ENCODE results near the gene ORC1.

Gene ORC1

DNA sequence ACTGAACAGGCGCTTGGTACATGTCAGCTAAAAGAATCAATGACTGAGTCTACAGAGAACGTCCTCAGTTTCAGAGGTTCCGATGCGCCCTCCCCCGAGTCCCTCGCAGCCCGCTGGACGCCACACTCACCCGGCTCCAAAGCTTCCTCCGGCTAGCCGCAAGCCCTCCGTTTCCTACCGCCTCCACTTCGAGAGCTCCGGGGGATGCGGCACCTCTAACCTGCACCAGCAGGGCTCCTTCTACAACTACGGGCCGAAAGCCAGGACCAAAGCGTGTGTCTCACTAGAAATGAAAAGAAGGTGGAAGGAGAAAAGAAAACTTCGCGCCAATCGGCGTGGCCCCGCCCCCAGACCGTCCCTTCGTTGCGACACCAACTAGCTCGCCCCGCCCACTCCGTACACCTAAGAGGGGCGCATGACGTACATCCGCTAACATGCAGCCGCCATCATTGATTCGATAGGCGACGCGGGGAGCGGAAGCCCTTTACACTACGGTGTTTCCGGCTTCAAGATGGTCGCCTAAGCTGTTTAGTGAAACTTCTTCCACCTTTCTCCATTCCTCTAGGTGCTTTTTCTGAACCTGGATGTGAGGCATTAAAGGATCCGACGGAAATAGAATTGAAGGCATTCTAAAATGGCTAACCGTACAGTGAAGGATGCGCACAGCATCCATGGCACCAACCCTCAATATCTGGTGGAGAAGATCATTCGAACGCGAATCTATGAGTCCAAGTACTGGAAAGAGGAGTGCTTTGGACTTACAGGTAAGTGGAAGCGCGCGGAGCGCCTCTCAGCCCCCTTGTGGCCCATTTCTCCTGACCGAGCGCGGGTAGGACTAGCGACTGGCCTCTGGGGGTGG lies at the start of gene ORC1, which contains the start of gene PRPF38A:
ORC1 (minus strand) TSS at position 308 of the 859 bp plus-strand sequence. CDS start 2,200 bp downstream, outside the sequence.
PRPF38A (plus strand) TSS at position 487 of the 859 bp plus-strand sequence; CDS start at position 635, 148 bp downstream.
- H3K27me3 ChIP-seq (ENCODE audit: insufficient read depth, poor library complexity, severe bottlenecking) = no peaks in the 10 kb centered on the region
- peak within 1 kb of the TSS; percentile 76 for H3K27ac ChIP-seq (ENCODE audit: poor library complexity, severe bottlenecking)
- TF ChIP-seq, protein P1, sequence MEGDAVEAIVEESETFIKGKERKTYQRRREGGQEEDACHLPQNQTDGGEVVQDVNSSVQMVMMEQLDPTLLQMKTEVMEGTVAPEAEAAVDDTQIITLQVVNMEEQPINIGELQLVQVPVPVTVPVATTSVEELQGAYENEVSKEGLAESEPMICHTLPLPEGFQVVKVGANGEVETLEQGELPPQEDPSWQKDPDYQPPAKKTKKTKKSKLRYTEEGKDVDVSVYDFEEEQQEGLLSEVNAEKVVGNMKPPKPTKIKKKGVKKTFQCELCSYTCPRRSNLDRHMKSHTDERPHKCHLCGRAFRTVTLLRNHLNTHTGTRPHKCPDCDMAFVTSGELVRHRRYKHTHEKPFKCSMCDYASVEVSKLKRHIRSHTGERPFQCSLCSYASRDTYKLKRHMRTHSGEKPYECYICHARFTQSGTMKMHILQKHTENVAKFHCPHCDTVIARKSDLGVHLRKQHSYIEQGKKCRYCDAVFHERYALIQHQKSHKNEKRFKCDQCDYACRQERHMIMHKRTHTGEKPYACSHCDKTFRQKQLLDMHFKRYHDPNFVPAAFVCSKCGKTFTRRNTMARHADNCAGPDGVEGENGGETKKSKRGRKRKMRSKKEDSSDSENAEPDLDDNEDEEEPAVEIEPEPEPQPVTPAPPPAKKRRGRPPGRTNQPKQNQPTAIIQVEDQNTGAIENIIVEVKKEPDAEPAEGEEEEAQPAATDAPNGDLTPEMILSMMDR (IDR thresholded peaks at IDR 0.05; ENCODE audit: poor library complexity, severe bottlenecking) = peak; percentile 50
- DNase-seq (ENCODE audit: low spot score) (peak; percentile 95), ATAC-seq (ENCODE audit: low read depth) (peak; percentile 87)
- H3K9me3 ChIP-seq (ENCODE audit: severe bottlenecking) = no peaks in the 10 kb centered on the region
- peak within 1 kb of the TSS; percentile 60 for H3K4me3 ChIP-seq (ENCODE audit: severe bottlenecking)
- H3K36me3 ChIP-seq (ENCODE audit: low read depth) = peaks cover 66% of the 10 kb centered on the region
- H3K4me1 ChIP-seq (ENCODE audit: insufficient read depth, poor library complexity, severe bottlenecking) = peaks cover 6% of the 10 kb centered on the region

DNA sequence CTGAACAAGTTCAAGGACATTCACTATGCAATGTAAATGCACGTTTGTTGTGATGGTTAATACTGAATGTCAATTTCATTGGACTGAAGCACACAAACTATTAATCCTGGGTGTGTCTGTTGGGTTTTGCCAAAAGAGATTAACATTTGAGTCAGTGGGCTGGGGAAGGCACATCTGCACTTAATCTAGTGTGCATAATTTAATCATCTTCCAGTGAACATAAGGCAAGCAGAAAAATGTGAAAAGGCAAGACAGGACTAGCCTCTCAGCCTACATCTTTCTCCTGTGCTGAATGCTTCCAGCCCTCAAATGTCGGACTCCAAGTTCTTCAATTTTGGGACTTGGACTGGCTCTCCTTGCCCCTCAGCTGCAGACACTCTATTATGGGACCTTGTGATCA lies 40.2 kb upstream of the ORC1 start:
- ATAC-seq (ENCODE audit: low read depth) (no peak), DNase-seq (ENCODE audit: low spot score) (no peak)
- Histone ChIP-seq H3K36me3 (ENCODE audit: low read depth) (peaks cover 44% of the 10 kb centered on the region), H3K9me3 (ENCODE audit: severe bottlenecking) (no peaks in the 10 kb centered on the region), H3K4me1 (ENCODE audit: insufficient read depth, poor library complexity, severe bottlenecking) (no peaks in the 10 kb centered on the region), H3K27ac (ENCODE audit: poor library complexity, severe bottlenecking) (no peak overlapping the region), H3K4me3 (ENCODE audit: severe bottlenecking) (no peak overlapping the region), H3K27me3 (ENCODE audit: insufficient read depth, poor library complexity, severe bottlenecking) (no peaks in the 10 kb centered on the region)
- TF ChIP-seq, protein P1 (IDR thresholded peaks at IDR 0.05; ENCODE audit: poor library complexity, severe bottlenecking) = no peak

DNA sequence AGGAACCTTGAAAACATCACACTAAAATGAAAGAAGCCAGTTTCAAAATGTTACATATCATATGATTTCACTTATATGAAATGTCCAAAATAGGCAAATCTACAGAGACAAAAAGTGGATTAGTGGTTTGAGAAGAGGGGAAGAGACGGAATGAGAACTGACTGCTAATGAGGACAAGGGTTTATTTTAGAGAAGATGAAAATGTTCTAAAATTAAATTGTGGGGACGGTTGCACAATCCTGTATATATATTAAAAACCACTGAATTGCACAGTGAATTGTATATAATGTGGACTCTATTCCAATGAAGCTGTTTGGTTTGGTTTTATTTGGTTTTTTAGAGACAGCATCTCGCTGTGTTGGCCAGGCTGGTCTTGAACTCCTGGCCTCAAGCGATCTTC lies 35.8 kb upstream of the ORC1 start:
- Histone ChIP-seq H3K27ac (ENCODE audit: poor library complexity, severe bottlenecking) (no peak overlapping the region), H3K36me3 (ENCODE audit: low read depth) (peaks cover 63% of the 10 kb centered on the region)

DNA sequence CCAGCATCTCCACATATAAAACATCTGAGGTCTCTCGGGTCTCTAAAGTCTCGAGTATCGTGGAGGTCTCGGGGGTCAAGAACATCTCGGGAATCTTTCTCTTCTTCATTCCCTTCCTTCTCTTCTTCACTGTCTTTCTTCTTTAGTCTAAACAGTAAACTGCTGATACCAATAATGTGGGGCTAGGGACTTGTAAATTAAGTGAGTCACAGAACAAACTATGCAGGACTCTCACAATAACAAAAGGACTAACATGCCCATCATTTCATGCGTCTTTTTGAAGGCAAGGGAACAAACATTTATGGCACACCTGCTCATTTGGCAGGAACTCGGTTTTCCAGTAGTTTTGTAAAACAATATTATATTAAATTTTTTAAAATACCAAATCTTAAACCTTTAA lies 32.6 kb upstream of the ORC1 start:
- ATAC-seq (ENCODE audit: low read depth) (no peak), DNase-seq (ENCODE audit: low spot score) (no peak)
- H3K9me3 ChIP-seq (ENCODE audit: severe bottlenecking) = no peaks in the 10 kb centered on the region
- H3K4me1 ChIP-seq (ENCODE audit: insufficient read depth, poor library complexity, severe bottlenecking) = no peaks in the 10 kb centered on the region
- H3K27me3 ChIP-seq (ENCODE audit: insufficient read depth, poor library complexity, severe bottlenecking) = no peaks in the 10 kb centered on the region
- H3K36me3 ChIP-seq (ENCODE audit: low read depth) = peaks cover 59% of the 10 kb centered on the region
- H3K4me3 ChIP-seq (ENCODE audit: severe bottlenecking) = no peak overlapping the region
- TF ChIP-seq, protein P1 (IDR thresholded peaks at IDR 0.05; ENCODE audit: poor library complexity, severe bottlenecking) = no peak
- H3K27ac ChIP-seq (ENCODE audit: poor library complexity, severe bottlenecking) = no peak overlapping the region

More for the DNA sequence above, 35.8 kb upstream of the ORC1 start:
- Histone ChIP-seq H3K9me3 (ENCODE audit: severe bottlenecking) (no peaks in the 10 kb centered on the region), H3K4me3 (ENCODE audit: severe bottlenecking) (no peak overlapping the region), H3K27me3 (ENCODE audit: insufficient read depth, poor library complexity, severe bottlenecking) (no peaks in the 10 kb centered on the region), H3K4me1 (ENCODE audit: insufficient read depth, poor library complexity, severe bottlenecking) (no peaks in the 10 kb centered on the region)
- ATAC-seq (ENCODE audit: low read depth) (no peak), DNase-seq (ENCODE audit: low spot score) (no peak)
- TF ChIP-seq, protein P1 (IDR thresholded peaks at IDR 0.05; ENCODE audit: poor library complexity, severe bottlenecking) = no peak

DNA sequence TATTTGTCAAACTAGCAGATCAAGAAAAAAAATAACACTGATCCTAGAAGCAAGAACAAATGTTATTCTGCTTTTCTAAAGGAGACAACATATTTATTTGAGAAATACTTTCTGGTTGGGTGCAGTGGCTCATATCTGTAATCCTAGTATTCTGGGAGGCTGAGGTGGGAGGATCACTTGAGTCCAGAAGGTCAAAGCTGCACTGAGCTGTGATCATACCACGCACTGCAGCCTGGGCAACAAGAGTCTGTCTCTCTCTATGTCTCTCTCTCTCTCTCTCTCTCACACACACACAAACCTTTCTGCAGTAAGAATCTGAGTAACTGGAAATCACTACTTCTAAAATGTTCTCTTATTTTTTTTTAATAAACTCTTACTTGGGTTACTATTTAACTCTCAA lies 31.4 kb upstream of the ORC1 start:
- ATAC-seq (ENCODE audit: low read depth) = no peak
- TF ChIP-seq, protein P1 (IDR thresholded peaks at IDR 0.05; ENCODE audit: poor library complexity, severe bottlenecking) = no peak
- Histone ChIP-seq H3K9me3 (ENCODE audit: severe bottlenecking) (no peaks in the 10 kb centered on the region), H3K27me3 (ENCODE audit: insufficient read depth, poor library complexity, severe bottlenecking) (no peaks in the 10 kb centered on the region), H3K27ac (ENCODE audit: poor library complexity, severe bottlenecking) (no peak overlapping the region), H3K4me1 (ENCODE audit: insufficient read depth, poor library complexity, severe bottlenecking) (no peaks in the 10 kb centered on the region), H3K4me3 (ENCODE audit: severe bottlenecking) (no peak overlapping the region), H3K36me3 (ENCODE audit: low read depth) (peaks cover 66% of the 10 kb centered on the region)
- DNase-seq (ENCODE audit: low spot score) = no peak
